ENCODE measurements around the gene FAM3C. TPM values are rescaled to one million over a fixed set of nuclear protein-coding genes. Genes with fewer than 3 reads are reported as not detected.

FAM3C gene
- total RNA-seq, 1 donor from 2014 or later = 42.6 TPM

- DNase-seq (ENCODE audit: low read depth) = no peak
- no peak for TF ChIP-seq CTCF (IDR thresholded peaks at IDR 0.05; ENCODE audit: insufficient read depth, low read length, severe bottlenecking)
- Histone ChIP-seq H3K27me3 (ENCODE audit: control insufficient read depth, insufficient read depth, low read length) (no peaks in the 10 kb centered on the region), H3K4me3 (ENCODE audit: low read depth, low read length) (no peak overlapping the region), H3K36me3 (ENCODE audit: control insufficient read depth, insufficient read depth, low read length) (no peaks in the 10 kb centered on the region)
- FAIRE-seq = no peak
Observed at GRCh38 chr7:121390109-121390508, 6.0 kb downstream of the FAM3C start.

GRCh38 chr7:121388950-121389349 lies 7.2 kb downstream of the FAM3C start:
- no peak for TF ChIP-seq CTCF (IDR thresholded peaks at IDR 0.05; ENCODE audit: insufficient read depth, low read length, severe bottlenecking)
- DNase-seq (ENCODE audit: low read depth) (no peak), FAIRE-seq (no peak)
- Histone ChIP-seq H3K4me3 (ENCODE audit: low read depth, low read length) (no peak overlapping the region), H3K36me3 (ENCODE audit: control insufficient read depth, insufficient read depth, low read length) (no peaks in the 10 kb centered on the region), H3K27me3 (ENCODE audit: control insufficient read depth, insufficient read depth, low read length) (no peaks in the 10 kb centered on the region)

DNA sequence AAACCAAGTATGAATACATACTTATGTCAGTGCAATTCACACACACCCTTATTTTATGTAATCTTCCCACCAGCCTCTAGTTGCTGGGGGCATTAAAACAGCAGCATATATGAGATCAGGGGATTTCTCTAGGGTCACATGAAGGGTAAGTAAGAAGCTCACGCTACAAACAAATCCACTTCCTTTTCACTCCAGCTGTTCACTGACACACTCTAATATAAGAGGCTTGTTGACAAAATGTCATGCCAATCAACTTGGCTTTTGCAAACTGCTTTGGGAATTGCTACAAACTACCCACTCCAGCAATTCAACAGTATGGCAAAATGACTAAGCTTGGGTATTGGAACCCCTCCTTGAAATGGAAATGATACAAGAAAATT lies 10.3 kb downstream of the FAM3C start:
- no peak for TF ChIP-seq CTCF (IDR thresholded peaks at IDR 0.05; ENCODE audit: insufficient read depth, low read length, severe bottlenecking)
- no peaks in the 10 kb centered on the region for H3K27me3 ChIP-seq (ENCODE audit: control insufficient read depth, insufficient read depth, low read length)
- DNase-seq (ENCODE audit: low read depth) (no peak), FAIRE-seq (no peak)
- peaks cover 2% of the 10 kb centered on the region for H3K36me3 ChIP-seq (ENCODE audit: control insufficient read depth, insufficient read depth, low read length)
- no peak overlapping the region for H3K4me3 ChIP-seq (ENCODE audit: low read depth, low read length)

DNA sequence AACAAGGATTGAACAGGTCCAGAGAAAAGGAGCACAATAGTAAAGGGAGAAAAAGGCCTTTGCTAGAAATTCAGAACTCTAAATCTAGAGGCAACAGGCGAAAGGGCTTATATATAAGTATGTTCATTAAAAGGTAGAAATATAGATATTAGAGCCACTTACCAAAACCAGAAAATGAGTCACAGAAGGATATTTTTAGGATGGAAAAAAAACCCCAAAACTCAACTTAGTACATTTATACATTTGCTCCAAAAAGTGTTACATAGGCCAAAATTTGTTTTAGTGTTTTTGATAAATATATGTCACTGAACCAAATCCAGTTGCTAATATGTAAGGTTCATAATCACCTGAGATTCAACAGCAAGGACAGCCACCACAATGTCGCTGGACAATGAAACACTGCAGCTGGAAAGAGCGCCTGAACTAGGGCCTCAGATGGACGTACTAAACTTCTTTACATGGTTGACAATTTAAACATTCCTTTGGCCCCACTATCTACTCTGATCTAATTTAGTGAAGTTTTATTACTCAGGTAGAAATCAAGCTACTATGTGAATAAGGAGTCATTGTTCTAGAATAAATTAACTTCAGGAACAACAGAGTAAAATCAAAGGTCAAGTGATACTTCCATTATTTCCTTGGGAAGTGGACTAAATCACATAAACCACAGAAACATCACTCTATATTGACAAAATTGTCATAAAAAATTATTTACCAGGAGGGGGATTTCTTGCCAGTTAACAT lies 10.9 kb downstream of the FAM3C start:
- FAIRE-seq (no peak), DNase-seq (ENCODE audit: low read depth) (no peak)
- Histone ChIP-seq H3K4me3 (ENCODE audit: low read depth, low read length) (no peak overlapping the region), H3K36me3 (ENCODE audit: control insufficient read depth, insufficient read depth, low read length) (peaks cover 2% of the 10 kb centered on the region), H3K27me3 (ENCODE audit: control insufficient read depth, insufficient read depth, low read length) (no peaks in the 10 kb centered on the region)
- TF ChIP-seq CTCF (IDR thresholded peaks at IDR 0.05; ENCODE audit: insufficient read depth, low read length, severe bottlenecking) = no peak

GRCh38 chr7:121384265-121384664 lies 11.8 kb downstream of the FAM3C start:
- TF ChIP-seq CTCF (IDR thresholded peaks at IDR 0.05; ENCODE audit: insufficient read depth, low read length, severe bottlenecking) = no peak
- no peaks in the 10 kb centered on the region for H3K27me3 ChIP-seq (ENCODE audit: control insufficient read depth, insufficient read depth, low read length)
- H3K4me3 ChIP-seq (ENCODE audit: low read depth, low read length) = no peak overlapping the region
- DNase-seq (ENCODE audit: low read depth) (no peak), FAIRE-seq (no peak)
- peaks cover 4% of the 10 kb centered on the region for H3K36me3 ChIP-seq (ENCODE audit: control insufficient read depth, insufficient read depth, low read length)
